ENCODE data around the gene BTG2. TPM values are rescaled to one million over a fixed set of nuclear protein-coding genes. Genes with fewer than 3 reads are reported as not detected.

BTG2 gene
- total RNA-seq, 2 donors from 2014 or later: 187 to 259 TPM

DNA sequence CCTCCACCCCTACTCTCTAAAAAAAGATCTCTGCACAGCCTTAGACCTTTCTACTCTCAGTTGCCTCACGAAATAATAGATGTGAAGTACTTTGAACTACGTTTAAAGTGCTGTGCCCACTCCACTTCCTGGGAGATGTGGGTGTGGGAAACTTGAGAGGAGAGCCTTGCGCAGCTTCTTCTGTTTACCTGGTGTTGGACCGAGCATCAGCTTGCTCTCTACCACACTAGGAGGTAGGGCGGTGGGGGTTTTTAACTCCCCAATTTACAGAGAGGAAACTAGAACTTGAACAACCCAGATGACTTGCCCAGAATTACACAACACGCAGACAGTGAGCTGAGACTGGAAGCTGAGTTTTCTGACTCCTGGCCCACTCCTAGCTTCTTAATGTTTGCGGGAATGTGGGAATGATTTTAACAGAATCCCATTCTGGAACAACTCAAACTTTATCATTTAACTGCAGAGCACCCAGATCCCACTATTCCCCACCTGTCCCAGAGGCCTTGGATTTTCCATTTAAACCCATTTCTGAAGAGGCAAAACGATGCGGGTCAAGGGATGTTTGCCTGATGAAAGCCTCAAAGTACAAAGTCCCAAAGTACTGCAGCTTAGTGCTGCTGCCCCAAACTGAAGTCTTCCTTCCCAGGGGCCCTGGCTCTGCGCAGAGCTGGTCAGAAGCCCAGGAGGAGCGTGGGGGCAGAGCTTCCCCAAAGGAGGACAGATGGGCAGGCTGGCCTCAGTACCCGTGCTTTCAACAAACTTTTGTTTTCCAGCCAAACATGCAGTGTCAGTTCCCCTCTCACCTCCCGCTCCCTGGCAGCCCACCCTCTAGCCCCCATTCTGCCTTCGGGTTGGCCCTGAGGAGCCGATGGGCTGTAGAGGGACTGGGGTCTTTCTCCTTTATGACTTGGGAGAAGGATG, 19.0 kb downstream of the BTG2 start:
- intact Hi-C loops (cut with DNase I): no loop called here
- ATAC-seq: no peak
- DNase-seq: no peak

DNA sequence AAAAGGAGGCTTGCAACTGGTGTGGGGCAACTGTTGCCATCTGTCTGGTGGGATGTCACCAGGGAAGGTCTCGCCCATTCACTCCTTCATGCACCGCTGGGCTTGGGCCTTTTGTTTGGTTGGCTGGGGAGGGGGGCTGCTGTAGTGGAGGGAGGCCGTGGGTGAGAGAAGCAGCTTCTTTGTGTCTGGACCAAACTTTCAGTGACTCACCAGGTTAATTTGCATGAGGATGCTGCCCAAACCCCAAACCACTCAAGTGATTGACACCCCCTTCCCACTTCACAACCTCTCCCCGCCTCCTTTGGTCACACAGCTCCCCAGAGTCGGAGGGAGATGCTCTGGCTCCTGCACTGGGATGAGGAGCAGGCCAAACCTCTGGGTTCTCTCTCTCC, 19.7 kb downstream of the BTG2 start:
- DNase-seq (no peak), ATAC-seq (peak in 1 of 2 donors; percentile 0)
- intact Hi-C loops (cut with DNase I): no loop called here

DNA sequence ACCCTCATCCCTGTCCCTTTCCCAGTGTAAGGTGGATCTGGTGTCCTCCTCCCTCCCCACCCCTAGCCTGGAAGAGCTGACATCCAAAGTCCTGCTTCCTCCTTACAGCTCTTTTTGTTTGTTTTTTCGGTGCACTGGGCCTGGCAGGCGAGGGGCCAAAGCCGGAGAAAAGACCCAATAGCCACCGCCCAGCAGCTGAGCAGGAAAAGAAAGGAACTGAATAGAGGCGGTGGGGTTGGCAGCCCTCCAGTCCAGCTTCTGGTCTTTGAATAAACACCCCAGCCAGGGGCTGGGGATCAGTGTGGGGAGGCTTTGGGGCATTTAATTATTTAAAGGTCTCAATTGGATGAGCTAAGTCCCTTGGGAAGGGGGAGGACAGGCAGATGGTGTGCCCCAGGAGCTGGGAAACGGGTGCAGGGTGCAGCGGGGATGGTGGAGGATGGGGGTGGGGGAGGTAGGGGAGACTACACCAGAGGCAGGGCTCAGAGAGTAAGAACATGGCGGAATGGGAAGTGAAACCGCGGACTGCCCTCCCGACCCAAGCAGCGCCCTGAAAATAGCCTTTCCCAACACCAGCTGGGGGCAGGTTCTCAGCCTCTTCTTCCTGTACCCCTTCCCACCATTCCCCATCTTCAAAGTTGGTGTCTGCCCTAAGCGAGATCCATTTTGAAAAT, 20.2 kb downstream of the BTG2 start:
- intact Hi-C loops (cut with DNase I): no loop called here
- peak in 1 of 2 donors; percentile 1 for ATAC-seq

DNA sequence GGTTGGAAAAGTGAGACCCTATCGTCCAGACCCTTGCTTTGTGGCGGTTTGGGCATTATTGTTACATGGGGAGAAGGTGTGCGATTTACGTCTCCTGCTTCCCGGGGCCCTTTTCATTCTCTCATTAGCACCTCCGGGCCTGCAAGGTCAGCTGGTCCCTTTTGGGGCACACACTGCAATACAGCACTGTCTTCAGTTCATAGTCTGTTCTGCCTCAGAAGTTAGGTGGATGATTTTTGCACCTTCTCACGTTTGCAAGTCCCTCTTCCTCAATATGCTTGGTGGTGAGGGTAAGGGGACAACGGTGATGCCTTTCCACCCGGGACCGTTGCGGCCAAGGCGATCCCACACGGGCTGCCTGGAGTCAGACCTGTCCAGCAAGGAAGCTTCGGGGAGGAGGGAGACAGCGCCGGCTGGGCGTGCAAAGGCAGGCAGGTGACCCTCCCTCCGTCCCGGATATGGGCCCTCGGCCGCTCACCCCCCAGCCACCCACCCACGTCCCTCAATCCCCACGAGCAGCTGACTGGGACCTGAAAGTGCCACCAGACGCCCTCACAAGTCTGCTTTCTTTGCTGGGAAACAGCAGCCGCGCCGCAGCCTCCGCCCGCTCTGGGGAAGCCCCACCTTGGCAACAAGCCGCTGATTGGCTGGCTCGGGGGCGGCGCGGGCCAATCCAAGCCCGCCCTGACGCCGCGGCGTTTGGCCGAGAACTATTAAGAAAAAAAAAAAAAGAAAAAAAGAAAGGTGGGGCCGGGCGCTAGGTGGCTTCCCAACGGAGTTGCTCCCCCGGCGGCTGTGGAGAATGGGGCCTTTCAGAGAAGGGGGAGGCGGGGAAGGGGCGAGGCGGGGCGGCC, 21.7 kb downstream of the BTG2 start:
- intact Hi-C loops (cut with DNase I): no loop called here

More for the DNA sequence above, 20.2 kb downstream of the BTG2 start:
- peak; percentile 80 for DNase-seq

GRCh38 chr1:203327684-203328457, 22.6 kb downstream of the BTG2 start:
- DNase-seq (no peak), ATAC-seq (peak; percentile 48)
- intact Hi-C loops (cut with DNase I): loop anchor here in 1 of 2 donors (2.0 kb wide), 1 partner anchor 55 kb away; no protein-coding TSS in a partner anchor

More for the DNA sequence above, 21.7 kb downstream of the BTG2 start:
- DNase-seq (peak; percentile 96), ATAC-seq (peak; percentile 90 to 93)

DNA sequence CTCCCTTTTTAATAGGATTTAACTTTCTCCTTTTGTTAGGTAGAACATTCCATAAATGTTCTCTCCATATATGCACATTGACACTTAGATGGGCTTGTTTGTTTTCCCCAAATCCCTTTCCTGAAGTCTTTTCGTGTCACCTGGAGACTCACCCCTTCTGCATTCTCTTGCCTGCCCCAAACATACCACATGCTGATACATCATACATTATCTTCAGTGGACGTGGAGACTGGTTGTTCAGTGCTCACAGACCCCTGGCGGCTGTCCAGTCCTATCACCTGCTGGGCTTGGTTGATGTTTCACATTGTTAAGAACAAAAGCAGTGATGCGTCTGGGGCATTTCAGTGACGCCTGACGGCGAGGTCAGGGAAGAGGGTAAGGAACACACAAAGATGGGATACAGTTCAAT, 23.4 kb downstream of the BTG2 start:
- intact Hi-C loops (cut with DNase I): loop anchor here in 1 of 2 donors (2.0 kb wide), 1 partner anchor 56 kb away; no protein-coding TSS in a partner anchor
- no peak for ATAC-seq

GRCh38 chr1:203331224-203331623, 25.9 kb downstream of the BTG2 start:
- intact Hi-C loops (cut with DNase I): loop anchor here in 1 of 2 donors (10.0 kb wide), 1 partner anchor 374 kb away; no protein-coding TSS in a partner anchor
- ATAC-seq (no peak), DNase-seq (no peak)

More for the DNA sequence above, 23.4 kb downstream of the BTG2 start:
- DNase-seq: no peak

- DNase-seq (no peak), ATAC-seq (no peak)
- intact Hi-C loops (cut with DNase I): loop anchor here in 1 of 2 donors (10.0 kb wide), 1 partner anchor 369 kb away; no protein-coding TSS in a partner anchor
Observed at GRCh38 chr1:203335503-203335902, 30.2 kb downstream of the BTG2 start.

- ATAC-seq: no peak
- intact Hi-C loops (cut with DNase I): loop anchor here in 1 of 2 donors (10.0 kb wide), 1 partner anchor 369 kb away; no protein-coding TSS in a partner anchor
Observed at GRCh38 chr1:203336097-203336496, 30.8 kb downstream of the BTG2 start.

DNA sequence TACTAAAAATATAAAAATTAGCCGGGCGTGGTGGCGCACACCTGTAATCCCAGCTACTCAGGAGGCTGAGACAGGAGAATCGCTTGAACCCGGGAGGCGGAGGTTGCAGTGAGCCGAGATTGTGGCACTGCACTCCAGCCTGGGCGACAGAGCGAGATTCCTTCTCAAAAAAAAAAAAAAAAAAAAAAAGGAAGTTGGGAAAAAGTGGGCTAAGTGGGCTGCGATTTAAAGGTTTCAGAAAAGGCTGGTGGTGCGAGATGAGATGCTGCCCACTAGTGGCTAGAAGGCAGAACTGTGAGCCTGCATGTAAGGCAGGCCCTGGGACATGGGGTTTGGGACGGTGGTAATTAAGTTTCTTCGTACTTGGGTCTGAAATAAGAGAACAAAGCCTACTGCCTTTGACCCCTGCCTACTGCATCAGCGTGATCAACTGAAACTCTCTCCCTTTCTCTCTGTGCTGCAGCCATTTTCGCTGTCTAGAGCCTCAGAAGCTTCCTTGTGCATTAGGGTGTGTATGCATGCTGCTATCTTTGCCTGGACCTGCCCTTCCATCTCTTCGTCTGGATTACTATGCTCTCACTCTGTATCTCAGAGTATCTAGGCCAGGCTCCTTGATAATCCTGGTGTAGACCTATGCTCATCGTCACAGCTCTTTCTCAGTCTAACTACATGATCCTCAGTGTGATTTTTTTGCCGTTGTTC, 33.2 kb downstream of the BTG2 start:
- DNase-seq: peak; percentile 62
- intact Hi-C loops (cut with DNase I): loop anchor here (1.0 to 10.0 kb wide), 4 partner anchors 65 to 366 kb away; no protein-coding TSS in a partner anchor
- peak; percentile 40 to 54 for ATAC-seq

More at GRCh38 chr1:203336097-203336496, 30.8 kb downstream of the BTG2 start:
- no peak for DNase-seq

GRCh38 chr1:203340112-203340790, 34.9 kb downstream of the BTG2 start:
- peak; percentile 81 to 89 for ATAC-seq
- DNase-seq: peak; percentile 71
- intact Hi-C loops (cut with DNase I): loop anchor here (1.0 to 5.0 kb wide), 3 partner anchors 102 to 147 kb away; no protein-coding TSS in a partner anchor

DNA sequence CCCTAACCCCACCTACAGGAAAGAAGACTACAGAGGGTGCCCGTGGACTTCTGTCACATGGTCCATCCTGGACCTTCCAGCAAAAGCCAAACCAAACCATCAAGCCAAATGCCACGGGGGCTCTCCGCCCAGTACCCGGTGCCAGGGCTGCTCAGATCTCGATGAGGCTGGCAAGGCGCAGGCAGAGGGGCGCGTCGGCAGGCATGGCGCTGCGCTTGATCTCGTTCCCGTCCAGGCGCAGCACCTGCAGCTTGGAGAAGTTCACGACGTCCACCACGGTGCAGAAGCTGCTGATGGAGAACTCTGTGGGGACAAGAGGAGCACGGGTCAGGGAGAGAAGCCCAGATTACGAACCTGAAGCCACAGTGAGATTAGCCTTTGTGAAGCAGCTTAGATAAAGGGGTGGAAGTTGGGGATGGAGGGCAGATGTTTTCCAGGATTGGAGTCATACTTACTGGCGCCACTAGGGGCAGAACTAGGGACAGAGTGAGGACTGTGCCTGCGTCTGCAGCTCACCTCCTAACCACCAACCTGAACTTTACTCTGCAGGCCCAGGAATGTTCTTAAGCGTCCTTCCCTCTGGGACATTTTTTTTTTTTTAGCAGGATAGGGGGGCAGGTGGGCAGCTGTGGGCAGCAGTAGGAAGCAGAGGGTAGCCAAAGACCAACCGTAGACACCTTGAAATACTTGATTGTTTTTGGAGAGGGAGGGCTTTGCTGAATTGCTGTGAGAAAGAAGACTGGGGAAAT, 37.0 kb downstream of the BTG2 start:
- DNase-seq (peak; percentile 50), ATAC-seq (peak; percentile 53 to 61)
- intact Hi-C loops (cut with DNase I): loop anchor here in 1 of 2 donors (5.0 kb wide), 2 partner anchors 100 to 145 kb away; no protein-coding TSS in a partner anchor

DNA sequence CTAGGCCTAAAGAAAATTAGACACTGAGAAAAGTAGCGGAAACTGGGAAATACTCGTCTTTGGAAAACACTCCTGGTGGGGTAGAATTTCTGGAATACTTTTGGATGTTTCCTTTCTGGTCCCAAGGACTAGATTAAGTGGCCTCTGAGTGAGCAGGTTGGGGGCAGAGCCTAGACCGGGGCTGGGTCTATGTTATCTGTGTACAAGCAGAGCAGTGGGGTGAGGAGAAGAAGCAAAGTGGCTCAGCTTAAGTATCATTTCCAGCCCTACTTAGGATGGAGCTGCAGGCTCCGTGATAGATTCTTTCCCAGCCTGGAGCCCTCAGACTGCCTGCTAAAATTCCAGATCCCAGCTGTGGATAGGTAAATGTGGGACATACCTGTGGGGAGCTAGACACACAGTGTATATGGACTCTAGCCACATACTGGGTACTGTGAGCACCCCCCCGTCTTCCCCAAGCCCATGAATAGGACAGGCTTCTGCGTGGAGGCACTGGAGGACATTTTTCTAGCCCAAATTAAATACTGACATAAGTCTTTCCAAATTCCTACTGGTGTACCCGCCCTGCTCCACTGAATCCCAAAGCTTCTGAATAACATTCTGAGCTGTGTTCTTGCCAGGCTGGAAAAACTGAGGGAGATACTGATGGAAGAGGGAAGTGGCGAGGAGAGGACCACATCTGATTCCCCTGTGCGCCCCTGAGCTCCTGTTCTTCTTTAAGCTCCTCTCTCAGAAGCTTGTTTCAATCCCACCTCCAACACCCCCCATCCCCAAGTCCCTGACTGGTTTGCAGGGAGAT, 38.8 kb downstream of the BTG2 start:
- no peak for ATAC-seq
- no peak for DNase-seq
- intact Hi-C loops (cut with DNase I): loop anchor here in 1 of 2 donors (5.0 kb wide), 2 partner anchors 98 to 143 kb away; no protein-coding TSS in a partner anchor

- intact Hi-C loops (cut with DNase I): no loop called here
- ATAC-seq (no peak), DNase-seq (no peak)
Observed at GRCh38 chr1:203346060-203346768, 40.9 kb downstream of the BTG2 start.

DNA sequence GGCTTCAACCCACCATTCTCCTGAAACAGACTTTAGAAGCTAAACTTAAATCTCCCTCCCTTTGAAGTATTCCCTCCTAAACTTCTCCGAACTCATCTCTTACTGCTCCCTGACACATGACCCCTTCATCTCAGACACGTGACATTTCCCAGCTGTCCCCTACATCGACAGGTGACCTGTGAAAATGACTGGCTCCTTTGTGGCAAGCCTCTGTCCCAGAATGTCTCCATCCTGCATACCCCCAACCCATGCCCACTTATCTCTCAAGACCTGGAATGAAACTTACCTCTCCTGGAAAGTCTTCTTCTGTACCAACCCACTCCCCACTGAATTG, 41.4 kb downstream of the BTG2 start:
- ATAC-seq: no peak

More for the DNA sequence above, 41.4 kb downstream of the BTG2 start:
- intact Hi-C loops (cut with DNase I): no loop called here
- DNase-seq: no peak

All from left cardiac atrium (tissue), 4 donors.